AG04449 (cell line): Measurements from ENCODE around the gene ZFHX3.

Source experiments
- CTCF ChIA-PET: fragments of 350-600 bp; formaldehyde crosslinking; extraction: SDS; loops from one replicate; lab custom pipeline; 2021; ENCODE audit warnings: antibody characterized with exemption; lab: Yijun Ruan, JAX
- POLR2A ChIA-PET: fragments of 400-600, 350-600 bp; formaldehyde crosslinking; extraction: SDS; loops from one replicate; lab custom pipeline; 2020; ENCODE audit warnings: antibody characterized with exemption, inconsistent platforms; lab: Yijun Ruan, JAX
- DNase-seq: peaks from one replicate; pipeline ENCODE4 v3.0.0-alpha.2; 2010; ENCODE audit warnings: low read depth, low spot score
- H3K4me3 ChIP-seq: 2 replicates; pipeline ENCODE4 v1.5.1; 2011; ENCODE audit warnings: low read depth, mild to moderate bottlenecking, control low read depth, low read length
- TF ChIP-seq, protein P1 (sequence below): IDR thresholded peaks from one replicate; pipeline ENCODE4 v1.5.1; 2011; ENCODE audit warnings: mild to moderate bottlenecking, moderate library complexity, low read length, control low read depth, inconsistent platforms; ENCODE audit not compliant: insufficient read depth; ENCODE audit errors: missing control alignments

Gene ZFHX3

DNA sequence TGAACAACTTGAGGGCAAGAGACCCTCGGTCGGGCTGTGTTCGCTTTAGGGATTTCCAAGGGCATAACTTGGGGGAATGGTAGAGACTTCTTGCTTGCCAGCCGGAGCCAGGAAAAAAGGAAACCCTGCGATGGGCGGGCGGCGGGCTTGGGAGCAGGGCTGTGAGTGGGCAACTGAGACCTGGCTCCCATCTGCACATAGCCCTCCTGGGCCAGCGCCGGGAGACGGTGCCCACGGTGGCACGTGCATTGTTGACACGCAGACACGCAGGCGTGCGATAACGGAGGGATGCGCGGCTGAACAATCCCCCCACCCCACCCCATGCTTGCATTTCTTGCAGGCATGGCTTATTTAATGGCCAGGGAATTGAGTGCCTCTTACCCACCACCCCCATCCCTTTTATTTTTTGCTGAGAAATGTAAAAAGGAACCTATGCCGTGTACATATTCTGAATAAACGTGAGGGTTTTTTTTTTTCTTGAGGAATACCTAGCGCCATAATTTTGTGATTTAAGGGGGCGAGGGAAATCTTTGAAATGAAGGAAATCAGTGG is 17.1 kb upstream of the ZFHX3 start:
- no peak for DNase-seq
- peak overlapping the region; percentile 42 for H3K4me3 ChIP-seq
- TF ChIP-seq, protein P1, sequence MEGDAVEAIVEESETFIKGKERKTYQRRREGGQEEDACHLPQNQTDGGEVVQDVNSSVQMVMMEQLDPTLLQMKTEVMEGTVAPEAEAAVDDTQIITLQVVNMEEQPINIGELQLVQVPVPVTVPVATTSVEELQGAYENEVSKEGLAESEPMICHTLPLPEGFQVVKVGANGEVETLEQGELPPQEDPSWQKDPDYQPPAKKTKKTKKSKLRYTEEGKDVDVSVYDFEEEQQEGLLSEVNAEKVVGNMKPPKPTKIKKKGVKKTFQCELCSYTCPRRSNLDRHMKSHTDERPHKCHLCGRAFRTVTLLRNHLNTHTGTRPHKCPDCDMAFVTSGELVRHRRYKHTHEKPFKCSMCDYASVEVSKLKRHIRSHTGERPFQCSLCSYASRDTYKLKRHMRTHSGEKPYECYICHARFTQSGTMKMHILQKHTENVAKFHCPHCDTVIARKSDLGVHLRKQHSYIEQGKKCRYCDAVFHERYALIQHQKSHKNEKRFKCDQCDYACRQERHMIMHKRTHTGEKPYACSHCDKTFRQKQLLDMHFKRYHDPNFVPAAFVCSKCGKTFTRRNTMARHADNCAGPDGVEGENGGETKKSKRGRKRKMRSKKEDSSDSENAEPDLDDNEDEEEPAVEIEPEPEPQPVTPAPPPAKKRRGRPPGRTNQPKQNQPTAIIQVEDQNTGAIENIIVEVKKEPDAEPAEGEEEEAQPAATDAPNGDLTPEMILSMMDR = no peak
- ChIA-PET POLR2A (interaction anchor here (0.6 to 2.6 kb wide), 3 partner anchors 9 to 572 kb away, joined by 3 to 11 read pairs (median 3); no protein-coding TSS in a partner anchor), CTCF (interaction anchor here (0.7 to 2.0 kb wide), 2 partner anchors 112 to 135 kb away, joined by 3 to 6 read pairs; no protein-coding TSS in a partner anchor)

DNA sequence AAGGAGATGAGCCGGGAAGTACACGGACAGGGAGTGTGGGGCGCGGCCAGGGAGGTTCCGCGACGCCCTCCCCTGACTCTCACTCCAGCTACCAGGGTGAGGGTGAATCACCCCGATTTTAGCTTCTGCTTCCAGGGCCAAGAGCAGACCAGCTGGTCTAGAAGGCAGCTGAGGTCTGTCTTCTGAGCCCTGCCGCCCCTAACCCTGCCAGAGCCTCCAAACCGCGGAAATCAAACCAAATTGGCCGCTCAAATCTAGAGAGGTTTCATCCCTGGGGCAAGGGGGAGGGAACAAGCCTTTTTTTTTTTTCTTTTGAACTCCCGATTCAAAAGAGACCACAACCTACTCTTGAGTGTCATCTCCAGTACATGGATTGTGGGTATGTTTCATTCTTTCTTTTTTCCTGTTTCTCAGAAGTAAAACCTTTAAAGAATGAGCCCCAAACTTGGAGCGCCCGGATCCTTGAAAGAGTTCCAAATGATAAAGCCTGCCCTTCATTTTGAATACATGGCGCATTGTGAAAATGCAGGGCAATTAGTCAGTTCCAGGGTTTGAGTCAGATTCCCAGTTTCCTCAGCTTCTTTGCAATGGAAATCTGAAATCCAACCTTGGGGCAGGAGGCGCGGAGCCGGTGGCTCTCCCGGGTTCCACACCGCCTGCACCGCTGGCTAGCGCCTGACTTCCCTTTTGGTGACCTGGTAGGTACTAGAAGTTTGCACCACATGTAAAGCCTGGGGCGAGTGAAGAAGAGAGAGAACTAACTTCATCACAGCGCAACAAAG is 16.5 kb upstream of the ZFHX3 start:
- TF ChIP-seq, protein P1 = no peak
- CTCF ChIA-PET = interaction anchor here (0.7 to 2.0 kb wide), 3 partner anchors 112 to 232 kb away, joined by 3 to 6 read pairs (median 5); no protein-coding TSS in a partner anchor
- peak; percentile 51 for DNase-seq
- peak overlapping the region; percentile 42 for H3K4me3 ChIP-seq
- POLR2A ChIA-PET = interaction anchor here (0.6 to 2.6 kb wide), 3 partner anchors 8 to 571 kb away, joined by 3 to 11 read pairs (median 3); no protein-coding TSS in a partner anchor

DNA sequence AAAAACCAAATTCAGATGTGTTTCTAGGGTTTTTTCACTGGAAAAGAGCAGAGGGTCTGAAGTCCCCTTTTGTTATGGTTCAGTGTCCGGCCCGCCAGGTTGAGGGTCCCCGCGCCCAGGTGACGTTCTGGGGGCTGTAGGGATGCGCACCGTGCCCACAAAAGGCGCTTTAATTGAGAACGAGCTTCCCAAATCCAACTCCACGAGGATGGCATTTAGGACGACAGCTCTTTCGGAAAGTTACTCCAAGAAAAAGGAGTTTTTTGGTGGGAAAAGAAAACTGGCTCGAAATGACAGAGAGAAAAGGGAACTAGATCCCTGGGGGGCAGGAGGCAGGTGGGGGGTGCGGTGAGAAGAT is 15.9 kb upstream of the ZFHX3 start:
- peak overlapping the region; percentile 42 for H3K4me3 ChIP-seq
- ChIA-PET POLR2A (interaction anchor here (2.6 kb wide), 1 partner anchor 151 kb away, joined by 11 read pairs; no protein-coding TSS in a partner anchor), CTCF (interaction anchor here (1.3 to 2.0 kb wide), 2 partner anchors 113 to 231 kb away, joined by 5 to 6 read pairs; no protein-coding TSS in a partner anchor)
- DNase-seq = no peak
- TF ChIP-seq, protein P1 = no peak

DNA sequence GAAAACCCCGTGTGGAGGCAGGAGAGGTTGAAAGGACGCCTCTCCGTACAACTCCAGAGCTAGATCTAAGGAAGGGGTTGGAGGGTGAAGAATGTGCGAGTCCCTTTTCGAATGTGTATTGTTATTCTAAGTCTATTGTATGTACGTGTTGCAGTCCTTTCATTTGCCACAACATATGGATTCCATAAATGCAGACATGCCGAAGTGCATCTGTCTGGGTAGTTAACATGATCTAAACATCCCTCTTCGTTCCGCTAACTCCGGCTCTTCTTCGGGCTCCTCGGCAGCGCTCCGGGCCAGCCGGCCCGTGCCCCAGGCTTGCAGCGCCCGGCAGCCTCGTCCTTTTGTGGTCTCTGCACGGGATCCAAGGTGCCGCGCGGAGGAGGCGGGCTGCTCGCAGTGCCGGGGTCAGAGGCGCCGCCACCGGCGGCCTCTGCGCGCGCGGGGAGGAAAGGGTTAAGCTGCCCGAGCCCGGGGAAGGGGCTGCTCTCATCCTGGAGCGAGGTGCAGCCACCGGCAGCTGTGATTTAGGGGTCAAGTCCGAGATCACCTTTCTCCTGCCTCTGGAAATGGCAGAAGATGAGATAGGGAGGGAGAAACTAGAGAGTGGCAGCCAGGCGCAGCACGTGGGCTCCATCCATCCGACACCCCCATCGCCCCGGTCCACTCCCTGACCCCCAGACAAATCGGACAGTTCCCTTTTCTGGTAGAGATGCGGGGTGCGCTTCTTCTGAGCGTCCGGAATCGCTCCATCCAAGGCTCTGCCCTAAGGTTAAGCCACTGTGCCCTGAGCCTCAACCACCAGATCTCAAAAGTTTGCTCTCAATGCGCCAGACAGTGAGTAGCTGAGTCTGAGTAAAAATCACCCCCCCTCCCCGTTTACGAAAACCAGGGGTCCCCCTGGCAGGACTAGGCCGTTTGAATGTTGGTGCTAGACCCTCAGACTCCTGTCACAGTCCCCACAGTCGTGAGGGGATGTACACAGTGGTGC is 15.1 kb upstream of the ZFHX3 start:
- CTCF ChIA-PET = interaction anchor here (1.3 to 2.0 kb wide), 4 partner anchors 13 to 231 kb away, joined by 4 to 6 read pairs (median 6); no protein-coding TSS in a partner anchor
- H3K4me3 ChIP-seq = peak overlapping the region; percentile 22
- POLR2A ChIA-PET = interaction anchor here (1.3 to 2.6 kb wide), 3 partner anchors 139 to 231 kb away, joined by 3 to 11 read pairs (median 5); no protein-coding TSS in a partner anchor

DNA sequence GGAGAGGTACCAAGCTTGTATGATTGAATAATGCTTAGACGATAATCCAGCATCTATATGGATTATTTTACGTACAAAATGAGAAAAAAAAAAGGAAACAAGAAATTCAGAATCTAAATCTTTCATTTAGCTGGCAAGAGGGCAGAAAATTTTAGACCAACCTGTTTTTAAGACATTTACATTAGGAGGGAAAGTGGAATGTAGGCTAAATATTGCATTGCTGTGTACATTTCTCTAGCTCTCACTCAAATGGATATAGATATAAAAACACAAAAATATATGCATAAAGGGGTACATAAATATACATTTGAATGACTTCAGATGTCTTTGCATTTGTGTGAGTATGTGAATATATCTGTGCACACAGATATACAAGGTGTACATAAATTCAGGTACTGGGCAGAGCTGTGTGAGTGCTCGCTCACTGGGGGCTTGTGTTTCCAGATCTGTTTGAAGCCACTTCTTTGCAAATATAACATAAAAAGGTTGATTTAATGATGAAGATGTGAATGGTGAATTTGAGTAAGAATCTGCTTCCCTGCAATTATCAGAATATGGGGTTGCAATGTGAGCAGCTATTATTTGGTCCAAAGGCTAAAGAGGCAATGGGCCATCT is 14.2 kb upstream of the ZFHX3 start:
- ChIA-PET POLR2A (interaction anchor here (0.6 to 1.8 kb wide), 3 partner anchors 131 to 230 kb away, joined by 3 to 5 read pairs (median 5); no protein-coding TSS in a partner anchor), CTCF (interaction anchor here (2.0 to 2.3 kb wide), 3 partner anchors 12 to 230 kb away, joined by 4 to 12 read pairs (median 6); no protein-coding TSS in a partner anchor)
- no peak overlapping the region for H3K4me3 ChIP-seq
- DNase-seq = no peak
- TF ChIP-seq, protein P1 = no peak

More for the DNA sequence above, 15.1 kb upstream of the ZFHX3 start:
- TF ChIP-seq, protein P1 = no peak
- no peak for DNase-seq
